Ovary (tissue), 3 donors: Measurements from ENCODE around the gene IRX5.

Experiments used
- CTCF ChIP-seq, 3 donors: fragments of 450-650 bp in 2 of 3; fragments of 200-600 bp in 1 of 3; IDR thresholded peaks; one replicate each; pipeline versions ENCODE4 v1.5.1 to v1.8.0; 2016 to 2022; ENCODE audit warnings: antibody characterized with exemption in 3 of 3, mild to moderate bottlenecking in 1 of 3
- POLR2A ChIP-seq: fragments of 450-650 bp; IDR thresholded peaks from one replicate; pipeline ENCODE4 v1.6.1; 2017; ENCODE audit warnings: antibody characterized with exemption, mild to moderate bottlenecking, moderate library complexity
- donor health status: DM: no; HTN: no; CAD: no.

- no peak for TF ChIP-seq CTCF (IDR thresholded peaks at IDR 0.05)
- TF ChIP-seq POLR2A: no peak
These were observed 39.3 kb upstream of the IRX5 start for GRCh38 chr16:54891346-54891745.
